ENCODE data around the gene ANKRD33B. TPM values are rescaled to one million over a fixed set of nuclear protein-coding genes. Genes with fewer than 3 reads are reported as not detected.

Gene ANKRD33B
- total RNA-seq, 1 experiment from 2014 or later = 25.3 TPM

DNA sequence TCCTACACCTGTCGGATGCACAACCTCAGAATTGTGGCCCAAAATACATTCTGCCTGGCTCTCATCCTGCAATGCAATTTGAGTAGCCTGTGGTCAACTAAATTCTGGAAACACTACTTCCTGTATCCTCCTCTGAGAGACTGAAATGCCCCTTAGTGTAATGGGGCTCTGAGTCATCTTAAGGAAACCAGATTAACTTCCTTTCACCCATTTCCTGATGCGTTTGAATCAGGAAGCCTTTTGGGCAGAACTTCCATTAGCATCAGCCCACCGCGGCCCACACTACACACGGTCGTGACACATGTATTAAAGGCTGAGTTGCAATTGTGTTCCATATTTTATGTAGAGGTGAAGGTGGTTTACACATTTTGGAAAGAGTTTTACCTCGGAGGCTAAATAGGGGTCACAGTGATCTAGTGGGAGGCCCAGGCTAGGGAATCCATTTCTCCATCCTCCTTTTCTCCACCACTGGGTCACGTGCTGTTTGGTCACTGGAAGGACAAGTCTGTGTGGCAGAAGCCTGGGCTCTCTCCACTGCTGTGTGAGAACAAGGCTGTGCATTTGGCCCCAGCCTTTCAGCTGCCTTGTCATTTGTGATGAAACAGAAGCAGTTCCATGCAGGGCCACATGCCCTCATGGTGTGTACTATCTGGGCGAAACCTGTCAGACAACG, 141.2 kb downstream of the ANKRD33B start:
- ChIA-PET POLR2A (no interaction called here), CTCF (no interaction called here)
- Histone ChIP-seq H3K36me3 (ENCODE audit: control insufficient read depth, insufficient read depth, low read length) (peaks cover 3% of the 10 kb centered on the region), H3K4me3 (ENCODE audit: low read depth, low read length) (no peak overlapping the region), H3K9me3 (no peaks in the 10 kb centered on the region), H3K4me1 (peaks cover 24% of the 10 kb centered on the region), H3K27me3 (replicated peaks; ENCODE audit: control insufficient read depth, insufficient read depth, low read length) (no peaks in the 10 kb centered on the region)
- no peak overlapping the region for H3K4me3 Mint-ChIP-seq (ENCODE audit: unreplicated experiment)
- H3K36me3 Mint-ChIP-seq (ENCODE audit: insufficient read depth, unreplicated experiment) = peaks cover 5% of the 10 kb centered on the region
- DNase-seq = no peak
- H3K4me1 Mint-ChIP-seq (ENCODE audit: low read depth, unreplicated experiment) = peaks cover 24% of the 10 kb centered on the region
- BruUV-seq (replicated peaks) = no TSS peak
- no peaks in the 10 kb centered on the region for H3K9me3 Mint-ChIP-seq (ENCODE audit: unreplicated experiment)
- no peaks in the 10 kb centered on the region for H3K27me3 Mint-ChIP-seq (ENCODE audit: insufficient read depth, unreplicated experiment)
- intact Hi-C loops (cut with micrococcal nuclease; ENCODE audit: unreplicated experiment) = loop anchor here (5.0 to 10.0 kb wide), 2 partner anchors 57 to 150 kb away; partner anchors contain the start of gene DAP
- H3K27ac Mint-ChIP-seq (ENCODE audit: unreplicated experiment) = peak overlapping the region; percentile 13
- no peak for TF ChIP-seq CTCF (IDR thresholded peaks at IDR 0.05; ENCODE audit: insufficient read depth in 1 of 2, low read depth in 1 of 2, low read length in 1 of 2, severe bottlenecking in 1 of 2, unreplicated experiment in 1 of 2)

DNA sequence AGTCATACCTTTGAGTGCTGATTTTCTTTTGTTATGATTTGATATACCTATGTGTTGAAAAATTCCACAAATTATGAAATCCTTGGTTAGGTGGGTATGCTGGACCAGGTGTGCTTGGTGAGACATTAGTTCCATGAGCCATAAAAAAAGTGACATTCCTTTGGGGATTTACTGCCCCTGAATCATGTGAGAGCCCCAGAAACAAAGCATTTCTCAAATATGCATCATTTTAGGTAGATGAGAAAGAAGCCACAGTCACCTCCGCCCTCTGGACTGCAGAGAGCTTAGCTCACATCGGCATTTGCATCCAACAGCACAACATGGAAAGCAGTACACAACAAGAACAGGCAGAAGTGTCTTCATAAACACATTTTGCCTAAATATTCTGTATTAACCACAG, 141.9 kb downstream of the ANKRD33B start:
- BruUV-seq (replicated peaks) = no TSS peak
- DNase-seq = peak in 1 of 2 experiments; percentile 17
- Mint-ChIP-seq H3K27me3 (ENCODE audit: insufficient read depth, unreplicated experiment) (no peaks in the 10 kb centered on the region), H3K4me1 (ENCODE audit: low read depth, unreplicated experiment) (peaks cover 24% of the 10 kb centered on the region), H3K27ac (ENCODE audit: unreplicated experiment) (peak overlapping the region; percentile 13), H3K36me3 (ENCODE audit: insufficient read depth, unreplicated experiment) (no peaks in the 10 kb centered on the region), H3K9me3 (ENCODE audit: unreplicated experiment) (no peaks in the 10 kb centered on the region), H3K4me3 (ENCODE audit: unreplicated experiment) (no peak overlapping the region)
- no peak for TF ChIP-seq CTCF (IDR thresholded peaks at IDR 0.05; ENCODE audit: insufficient read depth in 1 of 2, low read depth in 1 of 2, low read length in 1 of 2, severe bottlenecking in 1 of 2, unreplicated experiment in 1 of 2)
- peaks cover 3% of the 10 kb centered on the region for H3K36me3 ChIP-seq (ENCODE audit: control insufficient read depth, insufficient read depth, low read length)
- H3K4me3 ChIP-seq (ENCODE audit: low read depth, low read length) = no peak overlapping the region
- H3K4me1 ChIP-seq = peaks cover 24% of the 10 kb centered on the region
- intact Hi-C loops (cut with micrococcal nuclease; ENCODE audit: unreplicated experiment) = loop anchor here (10.0 kb wide), 1 partner anchor 149 kb away; no protein-coding TSS in a partner anchor
- ChIA-PET CTCF (interaction anchor here (0.6 kb wide), 1 partner anchor 83 kb away, joined by 6 read pairs; no protein-coding TSS in a partner anchor), POLR2A (no interaction called here)
- no peaks in the 10 kb centered on the region for H3K27me3 ChIP-seq (replicated peaks; ENCODE audit: control insufficient read depth, insufficient read depth, low read length)
- no peaks in the 10 kb centered on the region for H3K9me3 ChIP-seq

GRCh38 chr5:10706326-10706725, 142.5 kb downstream of the ANKRD33B start:
- no peak overlapping the region for H3K4me3 Mint-ChIP-seq (ENCODE audit: unreplicated experiment)
- no peaks in the 10 kb centered on the region for H3K9me3 Mint-ChIP-seq (ENCODE audit: unreplicated experiment)
- POLR2A ChIA-PET = no interaction called here
- no TSS peak for BruUV-seq (replicated peaks)
- no peak overlapping the region for H3K27ac Mint-ChIP-seq (ENCODE audit: unreplicated experiment)
- H3K36me3 ChIP-seq (ENCODE audit: control insufficient read depth, insufficient read depth, low read length) = peaks cover 3% of the 10 kb centered on the region
- H3K4me1 Mint-ChIP-seq (ENCODE audit: low read depth, unreplicated experiment) = peaks cover 24% of the 10 kb centered on the region
- H3K4me1 ChIP-seq = peaks cover 24% of the 10 kb centered on the region
- H3K9me3 ChIP-seq = no peaks in the 10 kb centered on the region
- H3K4me3 ChIP-seq (ENCODE audit: low read depth, low read length) = no peak overlapping the region
- H3K27me3 ChIP-seq (replicated peaks; ENCODE audit: control insufficient read depth, insufficient read depth, low read length) = no peaks in the 10 kb centered on the region
- DNase-seq = no peak
- H3K27me3 Mint-ChIP-seq (ENCODE audit: insufficient read depth, unreplicated experiment) = no peaks in the 10 kb centered on the region
- CTCF ChIA-PET = interaction anchor here (0.6 kb wide), 1 partner anchor 82 kb away, joined by 6 read pairs; no protein-coding TSS in a partner anchor
- no peak for TF ChIP-seq CTCF (IDR thresholded peaks at IDR 0.05; ENCODE audit: insufficient read depth in 1 of 2, low read depth in 1 of 2, low read length in 1 of 2, severe bottlenecking in 1 of 2, unreplicated experiment in 1 of 2)
- intact Hi-C loops (cut with micrococcal nuclease; ENCODE audit: unreplicated experiment) = loop anchor here (10.0 kb wide), 1 partner anchor 148 kb away; no protein-coding TSS in a partner anchor
- H3K36me3 Mint-ChIP-seq (ENCODE audit: insufficient read depth, unreplicated experiment) = no peaks in the 10 kb centered on the region

Other genes with a start within 250 kb of the ANKRD33B start
- 111 and 123 TPM in 2 replicates for gene MARCHF6, start 210.4 kb upstream of the ANKRD33B start, total RNA-seq (2022)
- gene ROPN1L, start 122.2 kb upstream of the ANKRD33B start, total RNA-seq (2022) = 0.48 and 0.58 TPM in 2 replicates
- 74.7 and 77.6 TPM in 2 replicates for gene DAP, start 197.2 kb downstream of the ANKRD33B start, total RNA-seq (2022)